Endothelial cell of umbilical vein (primary cell): ENCODE data around the gene UBA6. TPM values are rescaled to one million over a fixed set of nuclear protein-coding genes. Genes with fewer than 3 reads are reported as not detected.

ENCODE experiments used
- BruUV-seq: library from RNA; stranded (reverse); fragments of 400-500 nt; replicated peaks from 2 replicates; lab custom pipeline; 2021; lab: Mats Ljungman, UMichigan
- CTCF ChIA-PET: fragments of 300-600, 350-600 bp; sonication (Branson Sonifier 250); formaldehyde crosslinking; loops from one replicate; lab custom pipeline; 2021; ENCODE audit warnings: antibody characterized with exemption, inconsistent platforms; lab: Charles Lee
- POLR2A ChIA-PET: fragments of 300-600, 350-600 bp; sonication (Branson Sonifier 250); formaldehyde crosslinking; loops from one replicate; lab custom pipeline; 2021; ENCODE audit warnings: antibody characterized with exemption, inconsistent platforms; lab: Charles Lee
- DNase-seq: peaks from one replicate; pipeline ENCODE4 v3.0.0-alpha.2; 2011; ENCODE audit warnings: low read depth, low spot score
- FAIRE-seq: peaks from 2 replicates; lab custom pipeline; 2011; peaks lifted over from hg19 to GRCh38; lab: Jason Lieb, UNC
- H2AFZ ChIP-seq: 2 replicates; pipeline ENCODE4 v1.6.0; 2012; ENCODE audit warnings: low read depth, low read length, control low read depth, inconsistent platforms
- H3K27ac ChIP-seq: 2 replicates; pipeline ENCODE4 v1.5.1; 2011; ENCODE audit warnings: low read depth, mild to moderate bottlenecking, control low read depth, low read length, moderate library complexity; ENCODE audit not compliant: insufficient read depth
- H3K27me3 ChIP-seq, 2 experiments: 2 replicates each; pipeline versions ENCODE4 v1.6.0 to v1.6.1; 2011; ENCODE audit warnings: low read length in 2 of 2, mixed read lengths in 1 of 2; ENCODE audit not compliant: control insufficient read depth in 2 of 2, insufficient read depth in 2 of 2
- H3K36me3 ChIP-seq, 2 experiments: 2 replicates in 1 of 2; 3 replicates in 1 of 2; pipeline ENCODE4 v1.5.1; 2011; ENCODE audit warnings: low read length in 2 of 2, mild to moderate bottlenecking in 1 of 2, moderate library complexity in 1 of 2; ENCODE audit not compliant: control insufficient read depth in 2 of 2, insufficient read depth in 2 of 2; ENCODE audit errors: extremely low read depth in 1 of 2
- H3K4me1 ChIP-seq: 3 replicates; pipeline ENCODE4 v1.5.1; 2011; ENCODE audit warnings: mild to moderate bottlenecking, low read length; ENCODE audit not compliant: control insufficient read depth, insufficient read depth; ENCODE audit errors: extremely low read depth
- H3K4me2 ChIP-seq: 2 replicates; pipeline ENCODE4 v1.6.1; 2011; ENCODE audit warnings: low read length, control low read depth, mixed read lengths; ENCODE audit not compliant: insufficient read depth
- H3K4me3 ChIP-seq, 3 experiments: fragments of 200-600 bp in 1 of 3; sonication (generic), shearing (Covaris generic) in 1 of 3; replicated peaks in 1 of 3; 2 replicates each; pipeline ENCODE4 v1.5.1; 2011 to 2016; ENCODE audit warnings: control low read depth in 3 of 3, low read length in 3 of 3, mild to moderate bottlenecking in 2 of 3, inconsistent platforms in 1 of 3, low read depth in 1 of 3, moderate library complexity in 1 of 3; ENCODE audit not compliant: insufficient read depth in 1 of 3
- H3K79me2 ChIP-seq: 2 replicates; pipeline ENCODE4 v1.6.0; 2012; ENCODE audit warnings: low read length, inconsistent platforms; ENCODE audit not compliant: control insufficient read depth, insufficient read depth
- H3K9ac ChIP-seq: replicated peaks from 2 replicates; pipeline ENCODE3; 2011; ENCODE audit warnings: low read length, control low read depth; ENCODE audit not compliant: insufficient read depth; ENCODE audit errors: extremely low read depth
- H3K9me1 ChIP-seq: replicated peaks from 3 replicates; pipeline ENCODE4 v1.6.0; 2011; ENCODE audit warnings: mild to moderate bottlenecking, low read length; ENCODE audit not compliant: control insufficient read depth, insufficient read depth; ENCODE audit errors: extremely low read depth
- H3K9me3 ChIP-seq: replicated peaks from 2 replicates; pipeline ENCODE4 v1.5.1; 2012; ENCODE audit warnings: low read length, inconsistent platforms; ENCODE audit not compliant: control insufficient read depth, insufficient read depth
- H4K20me1 ChIP-seq: replicated peaks from 2 replicates; pipeline ENCODE3; 2011; ENCODE audit warnings: mild to moderate bottlenecking, low read length; ENCODE audit not compliant: control insufficient read depth, insufficient read depth; ENCODE audit errors: extremely low read depth
- CTCF ChIP-seq, 2 donors: IDR thresholded peaks; 1 replicate in 1 of 2; 2 replicates in 1 of 2; pipeline ENCODE4 v1.5.1; 2011; ENCODE audit warnings: low read length in 2 of 2, mild to moderate bottlenecking in 2 of 2, moderate library complexity in 2 of 2, control low read depth in 1 of 2, inconsistent platforms in 1 of 2, low read depth in 1 of 2; ENCODE audit not compliant: insufficient read depth in 1 of 2; ENCODE audit errors: extremely low read depth in 1 of 2
- EZH2 ChIP-seq: IDR thresholded peaks from 2 replicates; pipeline ENCODE4 v1.6.1; 2012; ENCODE audit warnings: borderline replicate concordance, low read depth, mild to moderate bottlenecking, moderate library complexity, low read length, inconsistent platforms; ENCODE audit not compliant: severe bottlenecking
- FOS ChIP-seq: IDR thresholded peaks from 2 replicates; pipeline ENCODE4 v1.6.1; 2011; ENCODE audit warnings: mild to moderate bottlenecking, low read length, moderate library complexity, borderline replicate concordance; ENCODE audit not compliant: insufficient read depth
- JUN ChIP-seq: IDR thresholded peaks from 2 replicates; pipeline ENCODE4 v1.6.1; 2011; ENCODE audit warnings: borderline replicate concordance, low read depth; ENCODE audit not compliant: insufficient read length, insufficient read depth
- MAX ChIP-seq: IDR thresholded peaks from 2 replicates; pipeline ENCODE4 v1.6.1; 2011; ENCODE audit not compliant: insufficient read depth, insufficient read length
- MYC ChIP-seq: IDR thresholded peaks from one replicate; pipeline ENCODE4 v1.6.1; 2011; ENCODE audit warnings: mild to moderate bottlenecking, low read depth, low read length
- POLR2A ChIP-seq: IDR thresholded peaks from 2 replicates; pipeline ENCODE4 v1.6.1; 2012; ENCODE audit warnings: low read depth, mild to moderate bottlenecking, control low read depth, low read length
- POLR2AphosphoS5 ChIP-seq: IDR thresholded peaks from 2 replicates; pipeline ENCODE4 v1.6.1; 2012; ENCODE audit warnings: low read depth, mild to moderate bottlenecking, control low read depth, low read length, moderate library complexity; ENCODE audit not compliant: insufficient read depth
- dilution Hi-C: fragments of 300-500 bp; cut with MboI; formaldehyde crosslinking; loops from one replicate; pipeline ENCODE4 v1.15.0; 2019; ENCODE audit warnings: low sequenced_read_pairs; ENCODE audit not compliant: extremely low pct_ligation_motif_present
- intact Hi-C: fragments of 100-400 bp; cut with micrococcal nuclease; formaldehyde crosslinking; loops from one replicate; pipeline ENCODE4 v1.10.0; 2022
- polyA plus RNA-seq, 4 experiments: library from polyadenylated mRNA; depleted of rRNA in 3 of 4; stranded (reverse) in 3 of 4; unstranded in 1 of 4; fragments of >200 nt; gene quantifications; 2 replicates each; pipeline versions ENCODE4 v1.2.1 to v1.2.3, GENCODE V29; 2011 to 2012; ENCODE audit warnings: missing spikeins in 1 of 4
- total RNA-seq: library from RNA; stranded (reverse); gene quantifications from 2 replicates; pipeline ENCODE4 v1.2.3, GENCODE V29; 2021

UBA6 gene
- total and polyA plus RNA-seq, 2 donors (not counting 3 experiments of a cell fraction or from before 2014, with no cell fraction given) = 30.9 to 96.4 TPM

- no peak overlapping the region for H3K27ac ChIP-seq
- H3K27me3 ChIP-seq = no peaks in the 10 kb centered on the region
- intact Hi-C loops (no loop called here), dilution Hi-C loops (no loop called here)
- H3K4me3 ChIP-seq = no peak overlapping the region
- H3K79me2 ChIP-seq = no peaks in the 10 kb centered on the region
- DNase-seq (no peak), FAIRE-seq (no peak)
- no peaks in the 10 kb centered on the region for H3K9me3 ChIP-seq
- ChIA-PET POLR2A (no interaction called here), CTCF (no interaction called here)
- H3K4me1 ChIP-seq = no peaks in the 10 kb centered on the region
- TF ChIP-seq JUN = no peak
- TF ChIP-seq MYC = no peak
- TF ChIP-seq POLR2A = no peak
- TF ChIP-seq MAX = no peak
- no peak for TF ChIP-seq FOS
- BruUV-seq = no TSS peak
- H3K9ac ChIP-seq = no peak overlapping the region
- no peaks in the 10 kb centered on the region for H3K9me1 ChIP-seq
- no peak overlapping the region for H2AFZ ChIP-seq
- peaks cover 4 to 20% of the 10 kb centered on the region in 2 experiments for H3K36me3 ChIP-seq
- H4K20me1 ChIP-seq = no peaks in the 10 kb centered on the region
- no peak overlapping the region for H3K4me2 ChIP-seq
Measured at GRCh38 chr4:67635331-67635730, 65.6 kb downstream of the UBA6 start.

- Histone ChIP-seq H3K9me3 (no peaks in the 10 kb centered on the region), H3K4me1 (no peaks in the 10 kb centered on the region), H3K27ac (no peak overlapping the region), H3K9me1 (no peaks in the 10 kb centered on the region), H3K79me2 (no peaks in the 10 kb centered on the region), H4K20me1 (no peaks in the 10 kb centered on the region), H3K4me2 (no peak overlapping the region), H3K36me3 (peaks cover 4 to 24% of the 10 kb centered on the region in 2 experiments), H2AFZ (no peak overlapping the region), H3K27me3 (no peaks in the 10 kb centered on the region), H3K4me3 (no peak overlapping the region), H3K9ac (no peak overlapping the region)
- intact Hi-C loops = no loop called here
- TF ChIP-seq EZH2 = no peak
- TF ChIP-seq MYC = no peak
- no peak for TF ChIP-seq FOS
- no peak for TF ChIP-seq JUN
- no peak for TF ChIP-seq POLR2AphosphoS5
- no peak for TF ChIP-seq POLR2A
- TF ChIP-seq MAX = no peak
- TF ChIP-seq CTCF (IDR thresholded peaks at IDR 0.05; ENCODE audit: extremely low read depth in 1 of 2, insufficient read depth in 1 of 2, low read depth in 1 of 2, low read length in 2 of 2) = no peak
- dilution Hi-C loops = no loop called here
- CTCF ChIA-PET = no interaction called here
- DNase-seq (no peak), FAIRE-seq (no peak)
- BruUV-seq = no TSS peak
- POLR2A ChIA-PET = no interaction called here
Measured at GRCh38 chr4:67634741-67635140, 66.2 kb downstream of the UBA6 start.
